Thoracic aorta (tissue), 2 donors: ENCODE data around the gene BCL7C. TPM values are rescaled to one million over a fixed set of nuclear protein-coding genes. Genes with fewer than 3 reads are reported as not detected.

ENCODE experiments used
- ATAC-seq: fragments of 150-250 bp; one replicate; pipeline ENCODE4 v1.8.0; 2017; ENCODE audit warnings: low read depth; ENCODE audit not compliant: insufficient number of reproducible peaks, low FRiP score
- DNase-seq: peaks from one replicate; pipeline ENCODE4 v3.0.0-alpha.2; 2020; ENCODE audit warnings: low spot score
- H3K27ac ChIP-seq, 2 donors: fragments of 200-600 bp; sonication (generic); 1 replicate in 1 of 2; 2 replicates in 1 of 2; pipeline ENCODE4 v1.5.1; 2016; ENCODE audit warnings: mild to moderate bottlenecking in 2 of 2, moderate library complexity in 2 of 2
- H3K27me3 ChIP-seq: fragments of 200-600 bp; sonication (generic); replicated peaks from 2 replicates; pipeline ENCODE4 v1.6.0; 2016; ENCODE audit warnings: mild to moderate bottlenecking; ENCODE audit not compliant: insufficient read depth
- H3K36me3 ChIP-seq: fragments of 200-600 bp; sonication (generic); one replicate; pipeline ENCODE4 v1.5.1; 2016
- H3K4me1 ChIP-seq, 2 donors: fragments of 200-600 bp; sonication (generic); 1 replicate in 1 of 2; 2 replicates in 1 of 2; pipeline versions ENCODE4 v1.5.1 to v1.6.0; 2016; ENCODE audit warnings: low read depth in 2 of 2, mild to moderate bottlenecking in 1 of 2; ENCODE audit not compliant: control insufficient read depth in 1 of 2
- H3K4me3 ChIP-seq: fragments of 200-600 bp; sonication (generic); 2 replicates; pipeline ENCODE4 v1.5.1; 2016; ENCODE audit warnings: mild to moderate bottlenecking
- H3K9me3 ChIP-seq: fragments of 200-600 bp; sonication (generic); 2 replicates; pipeline ENCODE4 v1.5.1; 2016
- CTCF ChIP-seq: fragments of 200-600 bp; sonication (generic); IDR thresholded peaks from one replicate; pipeline ENCODE4 v1.5.1; 2019; ENCODE audit warnings: antibody characterized with exemption
- total RNA-seq, 2 donors: library from RNA; depleted of rRNA; stranded (reverse); fragments of >200 nt; gene quantifications; one replicate each; pipeline versions ENCODE4 v1.1.0 to v1.2.3, GENCODE V29; 2016

BCL7C gene
- total RNA-seq, 2 donors from 2014 or later = 35.6 to 55.2 TPM

DNA sequence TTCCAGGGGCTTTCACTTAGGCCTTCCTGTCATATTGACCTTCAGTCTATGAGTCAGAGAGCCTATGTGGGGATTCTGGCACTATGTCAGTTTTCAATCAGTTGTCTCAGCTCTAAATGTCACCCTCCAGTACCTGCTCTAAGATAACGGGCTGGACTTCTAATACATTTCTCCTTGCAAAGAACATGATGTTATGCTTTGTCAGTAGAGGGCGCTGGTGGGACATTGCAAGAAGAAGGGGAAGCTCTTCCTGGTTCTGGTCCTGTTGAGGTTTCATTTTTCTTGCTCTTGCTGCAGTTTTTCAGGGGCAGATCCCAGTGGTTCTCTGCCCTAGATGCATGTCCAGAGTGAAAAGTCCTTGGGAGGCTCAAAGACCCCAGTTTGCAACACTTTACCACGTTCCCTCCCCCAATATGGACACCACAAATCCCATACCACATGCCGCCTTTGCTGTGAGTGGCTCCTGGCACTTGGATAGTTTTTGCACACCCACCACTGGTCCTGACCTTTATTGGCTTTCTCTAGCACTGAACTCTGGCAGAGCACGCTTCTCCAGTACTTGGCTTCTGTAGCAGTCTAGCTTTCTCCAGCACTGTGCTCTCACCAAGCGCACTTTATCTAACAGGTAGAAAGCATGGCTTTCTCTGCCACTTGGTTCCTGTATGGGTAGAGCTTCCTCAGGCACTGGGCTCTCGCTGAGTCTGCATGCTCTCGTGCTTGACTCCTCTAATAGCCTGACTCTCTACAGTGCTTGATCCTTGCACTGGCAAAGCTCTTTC lies 49.0 kb downstream of the BCL7C start:
- no peaks in the 10 kb centered on the region for H3K9me3 ChIP-seq
- H3K36me3 ChIP-seq = no peaks in the 10 kb centered on the region
- H3K4me3 ChIP-seq = peak overlapping the region; percentile 56
- TF ChIP-seq CTCF = peak; percentile 88
- H3K27me3 ChIP-seq = no peaks in the 10 kb centered on the region
- DNase-seq = peak; percentile 60
- H3K27ac ChIP-seq = peak overlapping the region; percentile 11 to 17
- ATAC-seq = peak; percentile 81
- peaks cover 0 to 9% of the 10 kb centered on the region in 2 donors for H3K4me1 ChIP-seq

- Histone ChIP-seq H3K4me1 (peaks cover 0 to 9% of the 10 kb centered on the region in 2 donors), H3K27me3 (no peaks in the 10 kb centered on the region), H3K36me3 (no peaks in the 10 kb centered on the region), H3K4me3 (no peak overlapping the region), H3K27ac (peak overlapping the region in 1 of 2 donors; percentile 17), H3K9me3 (no peaks in the 10 kb centered on the region)
- no peak for TF ChIP-seq CTCF
- ATAC-seq = no peak
- no peak for DNase-seq
Observed at GRCh38 chr16:30844346-30844670, 49.6 kb downstream of the BCL7C start.

- Histone ChIP-seq H3K9me3 (no peaks in the 10 kb centered on the region), H3K27me3 (no peaks in the 10 kb centered on the region), H3K27ac (no peak overlapping the region), H3K4me3 (no peak overlapping the region), H3K4me1 (peaks cover 0 to 9% of the 10 kb centered on the region in 2 donors), H3K36me3 (no peaks in the 10 kb centered on the region)
- DNase-seq (no peak), ATAC-seq (no peak)
- TF ChIP-seq CTCF = no peak
Observed at GRCh38 chr16:30843501-30843900, 50.4 kb downstream of the BCL7C start.

DNA sequence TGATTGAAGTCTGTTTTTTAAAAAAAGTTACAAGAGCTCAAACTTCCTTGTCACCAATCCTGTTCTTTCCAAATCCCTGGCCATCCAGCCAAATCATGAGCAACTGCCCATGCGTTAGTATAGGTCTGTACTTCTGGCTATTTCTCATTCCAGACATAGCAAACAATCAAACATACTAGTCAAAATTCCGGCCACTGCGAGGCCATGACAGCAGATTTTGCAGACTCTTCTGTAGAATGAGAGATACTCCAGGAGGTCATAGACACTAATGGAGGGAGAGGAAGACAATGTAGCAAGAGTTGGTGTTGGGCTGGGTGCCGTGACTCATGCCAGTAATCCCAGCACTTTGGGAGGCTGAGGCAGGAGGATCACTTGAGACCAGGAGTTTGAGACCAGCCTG lies 50.9 kb downstream of the BCL7C start:
- no peaks in the 10 kb centered on the region for H3K36me3 ChIP-seq
- H3K27me3 ChIP-seq = no peaks in the 10 kb centered on the region
- H3K9me3 ChIP-seq = no peaks in the 10 kb centered on the region
- H3K27ac ChIP-seq = no peak overlapping the region
- H3K4me1 ChIP-seq = peaks cover 0 to 9% of the 10 kb centered on the region in 2 donors
- DNase-seq = no peak
- no peak for ATAC-seq
- no peak overlapping the region for H3K4me3 ChIP-seq
- no peak for TF ChIP-seq CTCF

GRCh38 chr16:30841332-30841731 lies 52.5 kb downstream of the BCL7C start:
- H3K9me3 ChIP-seq = no peaks in the 10 kb centered on the region
- no peaks in the 10 kb centered on the region for H3K27me3 ChIP-seq
- no peaks in the 10 kb centered on the region for H3K36me3 ChIP-seq
- no peak for ATAC-seq
- H3K4me3 ChIP-seq = no peak overlapping the region
- no peak for DNase-seq
- TF ChIP-seq CTCF = no peak
- H3K27ac ChIP-seq = no peak overlapping the region
- H3K4me1 ChIP-seq = peaks cover 0 to 9% of the 10 kb centered on the region in 2 donors
